ENCODE data around the gene ZNF674.
"Not testable (repeated sequence)": the region's sequence is repeated elsewhere in the genome, so short reads cannot be mapped to it uniquely, and the experiment has no call there.

The ZNF674 gene

DNA sequence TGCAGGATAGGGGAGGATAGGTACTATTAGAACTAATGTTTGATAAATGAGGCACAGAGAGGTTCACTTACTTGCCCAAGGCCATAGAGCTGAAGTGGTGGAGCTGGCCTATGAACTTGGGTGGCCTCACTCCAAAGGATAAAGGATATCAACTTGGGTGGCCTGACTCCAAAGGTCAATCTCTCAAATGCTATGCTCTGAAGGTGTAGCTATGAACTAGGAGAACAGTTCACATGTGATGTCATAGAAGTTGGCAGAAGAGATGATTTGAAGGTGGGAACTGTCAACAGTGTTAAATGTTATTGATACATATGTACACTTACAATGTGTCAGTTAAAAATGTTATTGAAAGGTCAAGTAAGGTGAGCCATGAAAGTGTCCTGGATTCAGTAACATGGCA, 22.2 kb upstream of the ZNF674 start:
- DNase-seq = no peak

DNA sequence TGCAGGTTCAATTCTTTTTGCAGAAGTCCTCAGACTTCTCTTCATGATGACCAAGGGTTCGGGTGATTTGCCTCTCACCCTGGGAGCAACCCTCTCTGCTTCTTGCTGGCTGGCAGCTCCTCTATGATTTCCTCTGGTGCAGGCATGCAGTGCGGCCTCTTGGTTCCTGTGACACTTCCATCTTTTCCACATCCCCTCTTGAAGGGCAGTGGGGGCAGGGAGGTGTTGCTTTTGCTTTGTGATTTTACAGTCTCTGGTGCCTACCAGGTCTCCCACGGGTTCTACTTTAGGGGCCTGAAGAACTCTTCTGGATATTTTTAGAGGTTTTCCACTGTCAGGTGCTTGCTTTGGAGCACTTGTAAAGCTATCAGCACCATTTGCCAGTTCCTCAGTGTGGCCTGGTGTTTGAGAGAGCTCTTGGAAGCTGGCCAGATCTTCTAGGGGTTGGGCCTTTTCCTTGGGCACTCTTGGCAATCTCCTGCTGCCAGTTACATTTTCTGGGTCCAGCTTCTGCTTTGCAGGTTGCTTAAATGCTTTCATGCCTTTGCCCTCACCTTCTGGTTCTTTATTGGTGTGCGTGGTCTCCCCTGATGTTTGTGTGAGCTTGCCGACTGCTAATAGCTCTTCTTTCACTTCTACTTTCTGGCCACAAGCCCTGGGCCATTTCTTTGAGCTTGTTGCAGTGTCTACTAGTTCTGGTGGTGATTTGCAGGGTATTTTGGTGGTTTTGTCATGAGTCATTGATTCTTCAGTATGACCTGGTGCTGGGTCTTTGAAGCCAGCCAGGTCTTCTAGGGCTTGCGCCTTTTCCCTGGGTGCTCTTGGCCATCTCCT, 16.8 kb upstream of the ZNF674 start:
- no peak for DNase-seq

DNA sequence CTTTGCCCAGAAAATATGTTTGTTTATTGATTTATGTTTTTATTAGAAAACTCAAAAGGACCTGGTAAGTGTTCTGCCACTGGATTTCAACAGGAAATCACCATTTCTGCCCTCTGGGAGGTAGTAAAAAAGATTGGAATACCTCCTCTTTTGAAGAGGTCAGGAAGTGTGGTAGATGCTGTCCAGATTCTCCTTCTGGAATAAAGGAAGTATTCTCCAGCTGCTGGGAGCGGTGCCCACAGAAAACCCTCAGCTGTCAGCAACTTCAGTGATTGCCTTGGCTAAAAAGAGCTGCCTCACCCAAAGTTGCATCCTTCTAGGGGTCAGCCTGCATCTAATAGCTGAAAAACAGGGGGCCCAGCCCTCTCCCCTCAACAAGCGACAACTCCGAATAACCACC, 13.8 kb upstream of the ZNF674 start:
- no peak for DNase-seq

DNA sequence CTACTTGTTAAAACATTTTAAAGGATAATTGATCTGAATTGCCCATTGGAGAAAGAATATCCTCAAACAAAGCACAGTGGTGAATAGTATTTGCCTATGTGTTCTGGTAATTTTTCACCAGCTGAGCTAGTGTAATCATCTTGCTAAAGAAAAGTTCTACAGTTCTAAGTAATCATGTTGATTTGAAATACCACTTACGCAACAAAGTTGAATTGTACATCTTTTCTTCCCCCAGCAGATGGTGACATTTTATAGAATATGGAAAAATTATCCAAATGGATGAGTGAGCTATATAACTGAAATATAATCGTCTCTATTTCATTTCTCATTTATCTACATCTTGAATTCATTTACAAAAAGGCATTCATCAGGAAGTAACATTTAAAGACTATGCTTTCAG, 9.7 kb upstream of the ZNF674 start:
- DNase-seq = no peak

DNA sequence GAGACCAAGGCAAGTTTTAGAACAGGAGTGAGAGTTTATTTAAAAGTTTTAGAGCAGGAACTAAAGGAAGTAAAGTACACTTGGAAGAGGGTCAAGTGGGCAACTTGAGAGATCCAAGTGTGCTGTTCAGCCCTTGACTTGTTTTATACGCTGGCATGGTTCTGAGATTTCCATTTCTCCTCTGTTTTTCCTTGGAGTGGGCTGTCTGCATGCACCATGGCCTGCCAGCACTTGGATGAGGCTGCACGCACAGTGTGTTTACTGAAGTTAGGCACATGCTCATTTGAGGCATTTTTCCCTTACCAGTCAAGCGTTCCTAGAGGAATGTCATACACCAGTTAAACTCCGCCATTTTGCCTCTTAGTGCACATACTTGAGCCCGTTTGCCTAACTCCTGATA, 8.7 kb upstream of the ZNF674 start:
- no peak for DNase-seq

DNA sequence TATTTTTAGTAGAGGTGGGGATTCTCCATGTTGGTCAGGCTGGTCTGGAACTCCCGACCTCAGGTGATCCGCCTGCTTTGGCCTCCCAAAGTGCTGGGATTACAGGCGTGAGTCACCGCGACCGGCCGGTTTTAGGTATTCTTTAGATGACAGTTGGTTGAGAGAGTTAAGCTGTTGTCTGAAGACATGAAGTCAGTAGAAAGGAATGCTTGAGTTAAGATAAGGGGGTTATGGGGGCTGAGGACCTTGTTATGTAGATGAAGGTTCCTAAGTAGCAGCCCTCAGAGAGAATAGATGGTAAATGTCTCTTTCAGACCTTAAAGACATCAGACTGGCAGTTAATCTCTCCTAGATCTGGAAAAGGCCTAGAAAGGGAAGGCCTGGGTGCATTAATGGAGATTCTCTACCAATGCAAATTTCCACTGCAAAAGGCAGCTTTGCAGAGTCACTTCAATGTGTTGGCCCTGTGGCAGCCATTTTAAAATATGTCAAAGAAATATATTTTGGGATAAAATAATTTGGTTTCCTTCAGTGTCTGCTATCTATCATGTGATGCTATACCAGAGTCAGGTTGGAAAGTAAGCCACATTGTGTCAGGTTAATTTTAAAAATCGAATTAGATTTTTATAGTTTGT, 6.4 kb upstream of the ZNF674 start:
- DNase-seq = no peak

DNA sequence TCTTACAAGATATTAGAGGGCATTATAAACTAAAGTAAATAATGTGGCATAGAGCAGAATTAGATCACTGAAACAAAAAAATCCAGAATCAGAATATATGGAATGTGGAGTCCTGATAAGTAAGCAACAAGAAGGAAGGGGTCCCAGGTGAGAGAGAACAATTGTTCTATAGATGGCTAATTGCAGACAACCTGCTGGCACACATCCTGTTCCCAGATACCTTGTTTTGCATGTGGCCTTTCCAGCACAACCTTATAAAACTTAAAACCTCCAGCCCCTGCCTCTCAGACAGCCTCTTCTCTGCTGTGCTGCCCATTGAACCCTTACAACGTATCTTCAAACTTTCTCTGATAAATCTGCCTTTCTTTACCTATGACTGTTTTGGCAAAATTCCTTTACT, 4.7 kb upstream of the ZNF674 start:
- no peak for DNase-seq

DNA sequence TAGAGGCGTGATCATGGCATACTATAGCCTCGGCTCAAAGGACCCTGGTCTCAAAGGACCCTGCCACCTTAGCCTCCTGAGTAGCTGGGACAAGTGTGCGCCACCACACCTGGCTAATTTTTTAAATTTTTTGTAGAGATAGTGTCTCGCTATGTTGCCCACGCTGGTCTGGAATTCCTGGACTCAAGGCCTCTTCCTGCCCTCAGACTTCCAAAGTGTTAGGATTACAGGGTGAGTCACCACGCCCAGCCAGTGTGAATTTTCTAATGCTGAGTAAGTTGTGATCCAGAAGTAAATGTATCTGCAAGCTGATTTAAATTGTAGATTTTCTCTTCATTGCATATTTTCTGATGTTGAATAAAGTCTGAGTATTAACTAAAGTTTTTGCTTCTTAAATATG, 2.6 kb upstream of the ZNF674 start:
- no peak for DNase-seq

DNA sequence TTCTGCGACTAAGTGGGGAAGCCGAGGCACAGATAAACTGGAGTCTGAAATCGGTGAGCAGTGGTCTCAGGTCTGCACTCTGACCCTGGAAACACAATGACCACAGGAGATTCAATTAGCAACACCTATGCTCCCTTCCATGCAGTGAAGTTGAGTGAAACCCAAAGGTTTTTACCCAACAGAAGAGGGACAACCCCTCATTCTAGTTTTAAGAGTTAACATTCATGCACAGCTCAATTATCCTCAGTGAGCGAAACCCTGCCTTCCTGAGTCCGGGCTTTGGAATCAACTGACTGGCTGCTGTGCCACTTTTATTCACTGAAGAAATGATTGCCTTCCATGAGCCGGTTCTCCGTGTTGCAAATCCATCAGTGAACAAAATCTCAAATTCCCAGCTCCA, 694 bp downstream of the ZNF674 start:
- DNase-seq = not testable (repeated sequence)

DNA sequence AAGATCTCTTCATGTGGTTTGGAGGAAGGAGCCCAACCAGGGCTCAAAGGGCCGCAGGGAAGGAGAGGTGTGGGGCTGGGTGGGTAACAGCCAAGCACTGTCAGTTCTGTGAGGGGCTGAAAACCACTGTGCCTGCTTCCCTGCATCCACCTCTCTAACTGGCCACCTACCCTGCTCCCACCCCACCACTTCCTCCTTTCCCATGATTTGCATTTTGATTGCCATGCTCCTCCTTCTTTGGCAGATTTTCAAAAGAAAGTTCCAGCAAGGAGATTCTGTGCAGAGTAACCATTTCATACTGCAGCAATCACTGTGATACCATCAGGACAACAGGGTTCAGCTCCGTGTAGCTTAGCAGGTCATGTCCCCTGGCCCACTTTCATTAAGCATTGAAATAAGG, 1.8 kb downstream of the ZNF674 start:
- no peak for DNase-seq

DNA sequence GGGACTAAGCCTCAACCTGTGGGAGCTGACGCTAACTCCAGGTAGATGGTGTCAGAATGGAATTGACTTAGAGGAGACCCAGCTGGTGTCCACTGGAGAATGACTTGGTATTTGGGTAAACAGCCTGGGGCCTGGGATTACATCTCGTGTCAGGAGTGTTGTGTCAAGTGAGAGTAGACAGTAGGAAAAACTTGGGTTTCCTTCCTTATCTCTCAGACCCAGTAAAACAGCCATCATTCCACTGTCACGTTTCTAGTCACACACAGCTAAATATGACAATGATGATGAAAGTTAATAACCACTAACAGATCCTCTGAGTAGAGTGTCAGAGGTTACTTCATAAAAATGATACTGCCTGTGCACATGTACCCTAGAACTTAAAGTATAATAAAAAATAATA, 13.8 kb downstream of the ZNF674 start:
- DNase-seq = no peak

DNA sequence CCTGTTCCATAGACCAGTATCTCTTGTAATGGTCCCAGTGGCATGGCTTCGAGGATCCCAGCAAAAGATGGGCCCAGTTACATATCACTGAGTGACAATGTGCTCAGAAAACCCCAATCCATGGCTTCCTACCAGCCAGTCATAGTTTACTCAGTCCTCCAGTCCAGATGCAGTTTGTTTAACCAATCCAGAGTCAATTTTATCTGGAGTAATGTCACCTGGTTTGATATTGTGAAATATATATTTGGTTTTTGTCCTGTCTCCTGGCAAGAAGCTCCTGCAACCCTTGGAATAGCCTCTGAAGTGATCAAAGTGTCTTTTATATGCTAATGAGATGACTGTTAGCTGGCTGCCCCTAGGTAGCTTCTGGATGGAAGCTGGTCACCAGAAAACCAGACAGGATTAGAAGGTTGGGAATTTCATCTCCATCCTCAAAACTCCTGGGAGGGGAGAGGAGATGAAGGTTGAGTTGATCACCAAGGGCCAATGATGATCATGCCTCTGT, 14.8 kb downstream of the ZNF674 start:
- not testable (repeated sequence) for DNase-seq

DNA sequence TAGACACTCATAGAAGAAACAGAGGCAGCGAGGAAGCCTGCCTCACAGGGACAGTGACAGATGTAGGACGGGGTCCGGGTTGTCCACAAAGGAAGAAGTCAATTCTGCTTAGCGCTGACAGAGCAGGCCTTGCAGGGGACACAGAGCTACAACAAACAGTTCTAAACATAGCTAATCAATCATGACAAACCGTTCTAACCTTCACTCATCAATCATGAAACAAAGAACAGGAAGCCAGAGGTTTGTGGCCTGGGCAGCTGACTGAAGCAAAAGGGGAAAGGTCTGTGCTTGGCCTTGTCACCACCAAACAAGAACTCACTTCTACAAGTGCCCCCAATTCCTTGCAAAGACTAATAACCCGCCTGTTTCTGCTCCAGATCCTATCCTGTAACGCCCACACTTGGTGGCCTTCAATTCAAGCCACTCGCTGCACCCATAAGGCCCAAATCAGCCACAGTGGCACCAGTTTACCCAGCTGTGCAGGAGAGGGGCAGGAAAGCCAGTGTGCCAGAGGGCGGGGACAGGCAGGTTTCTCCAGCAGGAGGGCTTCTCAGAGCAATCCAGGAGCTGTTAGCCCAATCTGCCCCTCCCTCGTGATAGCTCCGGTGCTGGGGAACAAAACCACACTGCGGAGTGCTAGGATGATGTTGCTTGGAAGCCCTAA, 15.3 kb downstream of the ZNF674 start:
- not testable (repeated sequence) for DNase-seq

DNA sequence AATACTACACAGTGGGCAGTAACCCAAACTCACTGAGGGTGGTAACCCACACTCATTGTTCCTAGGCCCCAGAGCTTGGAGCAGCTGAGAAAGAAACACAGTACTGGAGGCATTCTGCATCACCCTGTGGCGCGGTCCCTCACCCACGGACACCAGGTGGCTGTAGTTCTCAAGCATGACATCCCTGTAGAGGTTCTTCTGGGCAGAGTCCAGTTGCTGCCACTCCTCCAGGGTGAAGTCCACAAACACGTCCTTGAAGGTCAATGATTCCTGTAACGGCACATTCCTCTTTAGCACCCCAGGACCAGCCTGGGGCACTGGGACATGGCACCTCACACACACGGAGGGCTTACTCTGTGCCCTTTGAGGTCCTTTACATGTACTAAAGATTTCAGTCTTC, 16.6 kb downstream of the ZNF674 start:
- DNase-seq = not testable (repeated sequence)

DNA sequence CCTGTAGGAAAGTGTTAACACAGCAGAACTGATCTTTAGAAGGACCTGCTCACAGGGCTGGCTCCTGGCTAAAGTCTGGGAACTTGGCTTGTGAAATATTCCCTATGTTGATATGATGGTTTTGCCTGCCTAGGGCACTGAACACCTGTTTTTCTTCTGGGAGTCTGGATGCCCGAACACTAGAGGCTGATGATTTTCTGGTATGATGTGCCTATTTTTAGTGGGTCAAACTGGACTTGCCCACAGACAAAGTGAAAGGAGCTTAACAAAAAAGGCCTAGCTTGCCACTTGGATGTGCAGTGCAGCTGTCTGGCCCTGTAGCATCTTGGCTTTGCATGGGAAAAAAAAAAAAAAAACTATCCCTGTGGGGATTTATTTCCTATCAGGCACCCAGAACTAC, 39.1 kb downstream of the ZNF674 start:
- no peak for DNase-seq

DNA sequence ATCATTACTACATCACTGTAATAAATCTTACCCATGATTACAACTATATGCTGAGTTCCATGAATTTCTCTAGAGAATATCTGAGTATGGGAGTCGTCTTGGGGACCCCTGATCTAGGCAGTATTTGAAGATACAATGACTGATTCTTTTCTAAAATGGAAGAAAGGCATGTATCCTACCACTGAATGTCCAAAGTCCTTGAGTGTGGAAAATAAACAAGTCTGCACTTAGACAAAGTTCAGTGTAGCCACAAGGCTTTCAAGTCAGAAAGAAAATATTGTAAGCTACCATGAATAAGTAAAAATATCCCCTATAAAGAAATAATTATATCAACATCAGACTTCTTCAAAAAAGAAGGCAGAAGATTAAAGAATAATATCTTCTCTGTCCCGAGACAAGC, 42.4 kb downstream of the ZNF674 start:
- DNase-seq = no peak

DNA sequence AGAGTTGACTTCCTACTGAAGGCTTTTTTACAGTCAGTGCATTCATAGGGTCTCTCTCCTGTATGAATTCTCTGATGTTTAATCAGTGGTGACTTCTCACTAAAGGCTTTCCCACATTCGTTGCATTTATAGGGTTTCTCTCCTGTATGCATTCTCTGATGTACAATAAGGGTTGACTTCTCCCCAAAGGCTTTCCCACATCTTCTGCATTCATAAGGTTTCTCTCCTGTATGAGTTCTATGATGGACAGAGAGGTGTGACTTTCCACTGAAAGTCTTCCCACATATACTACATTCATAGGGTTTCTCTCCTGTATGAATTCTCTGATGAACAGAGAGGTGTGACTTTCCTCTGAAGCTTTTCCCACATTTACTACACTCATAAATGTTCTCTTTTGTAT, 45.2 kb downstream of the ZNF674 start:
- no peak for DNase-seq

DNA sequence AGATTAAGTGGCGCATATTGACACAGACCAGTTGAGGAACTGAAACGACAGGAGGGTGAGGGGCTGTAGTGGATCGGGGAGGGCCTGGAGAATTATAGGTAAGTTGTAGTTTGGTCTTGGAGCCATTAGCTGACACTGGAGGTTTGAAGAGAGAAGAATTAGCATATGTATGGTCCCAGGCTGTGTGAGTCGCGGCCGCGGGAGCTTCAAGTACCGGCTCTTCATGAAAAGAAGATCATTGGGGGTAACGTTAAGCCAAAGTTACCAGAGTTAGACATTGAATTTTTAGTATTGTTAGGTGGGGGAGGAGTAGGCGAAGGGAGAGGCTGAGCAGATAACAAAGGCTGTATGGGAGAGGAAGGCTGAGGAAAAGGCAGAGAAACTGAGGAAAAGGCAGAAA, 56.5 kb downstream of the ZNF674 start:
- DNase-seq = no peak

DNA sequence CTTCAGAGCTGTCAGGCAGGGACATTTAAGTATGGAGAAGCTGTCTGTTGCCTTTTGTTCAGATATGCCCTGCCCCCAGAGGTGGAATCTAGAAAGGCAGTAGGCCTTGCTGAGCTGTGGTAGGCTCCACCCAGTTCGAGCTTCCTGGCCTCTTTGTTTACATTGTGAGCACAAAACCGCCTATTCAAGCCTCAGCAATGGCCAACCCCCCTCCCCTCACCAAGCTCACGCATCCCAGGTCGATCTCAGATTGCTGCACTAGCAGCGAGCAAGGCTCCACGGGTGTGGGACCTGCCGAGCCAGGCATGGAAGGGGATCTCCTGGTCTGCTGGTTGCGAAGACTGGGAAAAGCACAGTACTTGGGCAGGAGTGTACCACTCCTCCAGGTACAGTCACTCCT, 59.3 kb downstream of the ZNF674 start:
- DNase-seq = no peak

DNA sequence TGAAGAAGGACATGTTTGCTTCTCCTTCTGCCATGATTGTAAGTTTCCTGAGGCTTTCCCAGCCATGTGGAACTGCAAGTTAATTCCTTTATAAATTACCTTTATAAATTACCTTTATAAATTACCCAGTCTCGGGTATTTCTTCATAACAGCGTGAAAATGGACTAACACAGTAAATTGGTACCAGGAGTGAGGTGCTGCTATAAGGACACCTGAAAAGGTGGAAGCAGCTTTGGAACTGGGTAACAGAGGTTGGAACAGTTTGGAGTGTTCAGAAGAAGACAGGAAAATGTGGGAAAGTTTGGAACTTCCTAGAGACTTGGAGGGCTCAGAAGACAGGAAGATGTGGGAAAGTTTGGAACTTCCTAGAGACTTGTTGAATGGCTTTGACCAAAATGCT, 66.6 kb downstream of the ZNF674 start:
- DNase-seq = not testable (repeated sequence)

DNA sequence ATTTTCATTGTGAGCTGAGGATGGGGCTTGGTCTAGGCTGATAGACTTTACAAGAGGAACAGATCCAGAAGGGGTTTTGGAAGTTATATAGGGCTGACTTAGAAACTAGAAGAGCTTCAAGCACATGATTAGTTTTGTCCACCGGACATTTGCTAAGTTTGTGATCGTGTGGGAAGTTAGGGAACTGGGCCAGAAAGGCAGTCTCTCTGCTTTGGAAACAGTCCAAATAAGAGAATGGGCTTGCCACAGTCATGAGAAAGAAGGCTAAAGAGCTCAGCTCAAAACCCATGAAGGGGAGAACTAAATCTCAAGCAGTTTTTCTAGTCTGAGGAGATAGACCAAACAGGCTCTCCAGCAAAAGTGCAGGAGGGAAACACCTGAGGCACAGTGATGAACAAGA, 67.8 kb downstream of the ZNF674 start:
- no peak for DNase-seq

DNA sequence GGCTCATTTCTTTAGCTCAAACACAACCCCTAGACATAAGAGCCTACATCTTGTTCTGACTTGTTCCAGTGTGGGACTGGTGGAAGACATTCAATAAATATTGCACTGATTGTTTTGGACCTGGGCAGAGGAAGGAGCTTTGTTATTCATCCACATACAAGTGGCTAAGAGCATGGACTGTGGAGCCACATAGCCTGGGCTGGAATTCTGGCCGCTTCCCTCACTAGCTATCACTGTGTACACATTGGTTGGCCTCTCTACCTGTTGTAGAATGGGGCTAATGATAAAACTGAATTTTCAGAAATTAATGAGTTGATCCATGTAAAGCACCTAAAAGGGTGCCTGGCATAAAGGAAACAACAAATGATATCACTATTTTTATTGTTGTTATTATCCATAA, 80.0 kb downstream of the ZNF674 start:
- DNase-seq = no peak

DNA sequence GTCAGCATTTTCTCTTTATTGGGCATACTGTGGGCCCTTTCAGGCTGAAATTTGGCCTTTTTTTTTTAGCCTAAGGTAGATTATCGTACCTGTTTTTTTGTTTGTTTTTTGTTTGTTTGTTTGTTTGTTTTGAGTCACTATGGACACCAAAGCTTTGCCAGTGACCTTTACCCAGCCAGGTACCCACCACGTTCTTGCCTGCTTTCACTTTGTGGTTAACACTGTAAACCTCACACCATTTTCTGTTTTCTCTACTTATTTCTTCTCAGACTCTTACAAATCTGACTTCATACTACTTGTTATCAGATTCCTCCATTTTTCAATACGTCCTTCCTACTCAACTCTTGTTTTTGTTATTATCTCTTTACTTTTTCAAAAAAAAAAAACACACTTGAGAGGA, 81.5 kb downstream of the ZNF674 start:
- no peak for DNase-seq

DNA sequence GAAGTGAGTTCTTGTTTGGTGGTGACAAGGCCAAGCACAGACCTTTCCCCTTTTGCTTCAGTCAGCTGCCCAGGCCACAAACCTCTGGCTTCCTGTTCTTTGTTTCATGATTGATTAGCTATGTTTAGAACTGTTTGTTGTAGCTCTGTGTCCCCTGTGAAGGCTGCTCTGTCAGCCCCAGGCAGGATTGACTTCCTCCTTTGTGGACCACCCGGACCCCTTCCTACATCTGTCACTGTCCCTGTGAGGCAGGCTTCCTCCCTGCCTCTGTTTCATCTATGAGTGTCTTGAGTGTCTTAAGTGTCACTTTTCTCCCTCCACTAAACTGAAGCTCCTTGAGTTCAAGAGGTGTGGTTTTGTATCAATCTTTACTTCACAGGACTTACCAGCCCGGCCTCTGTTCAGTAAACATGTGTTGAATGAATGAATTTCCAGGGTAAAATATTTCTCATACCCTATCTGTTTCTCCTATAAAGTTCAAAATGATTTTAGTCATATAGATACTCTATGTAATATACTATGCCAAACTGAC, 83.5 kb downstream of the ZNF674 start:
- no peak for DNase-seq

Measured in activated gamma-delta T cell treated with Interleukin-2 at 50 U/mL for 16 hours (primary cell).